Thyroid gland (tissue), 4 donors: ENCODE results near the gene DHX34.

Source experiments
- POLR2A ChIP-seq, 2 donors: fragments of 450-650 bp; IDR thresholded peaks; one replicate each; pipeline ENCODE4 v1.6.1; 2017; ENCODE audit warnings: antibody characterized with exemption in 2 of 2, mild to moderate bottlenecking in 2 of 2, moderate library complexity in 1 of 2
- TF ChIP-seq, protein P1 (sequence below), 6 experiments: fragments of 200-600 bp in 3 of 6; fragments of 450-650 bp in 3 of 6; sonication (generic) in 3 of 6; IDR thresholded peaks; one replicate each; pipeline ENCODE4 v1.5.1; 2016 to 2019; ENCODE audit warnings: antibody characterized with exemption in 6 of 6, mild to moderate bottlenecking in 2 of 6, inconsistent platforms in 1 of 6, moderate library complexity in 1 of 6

DNA sequence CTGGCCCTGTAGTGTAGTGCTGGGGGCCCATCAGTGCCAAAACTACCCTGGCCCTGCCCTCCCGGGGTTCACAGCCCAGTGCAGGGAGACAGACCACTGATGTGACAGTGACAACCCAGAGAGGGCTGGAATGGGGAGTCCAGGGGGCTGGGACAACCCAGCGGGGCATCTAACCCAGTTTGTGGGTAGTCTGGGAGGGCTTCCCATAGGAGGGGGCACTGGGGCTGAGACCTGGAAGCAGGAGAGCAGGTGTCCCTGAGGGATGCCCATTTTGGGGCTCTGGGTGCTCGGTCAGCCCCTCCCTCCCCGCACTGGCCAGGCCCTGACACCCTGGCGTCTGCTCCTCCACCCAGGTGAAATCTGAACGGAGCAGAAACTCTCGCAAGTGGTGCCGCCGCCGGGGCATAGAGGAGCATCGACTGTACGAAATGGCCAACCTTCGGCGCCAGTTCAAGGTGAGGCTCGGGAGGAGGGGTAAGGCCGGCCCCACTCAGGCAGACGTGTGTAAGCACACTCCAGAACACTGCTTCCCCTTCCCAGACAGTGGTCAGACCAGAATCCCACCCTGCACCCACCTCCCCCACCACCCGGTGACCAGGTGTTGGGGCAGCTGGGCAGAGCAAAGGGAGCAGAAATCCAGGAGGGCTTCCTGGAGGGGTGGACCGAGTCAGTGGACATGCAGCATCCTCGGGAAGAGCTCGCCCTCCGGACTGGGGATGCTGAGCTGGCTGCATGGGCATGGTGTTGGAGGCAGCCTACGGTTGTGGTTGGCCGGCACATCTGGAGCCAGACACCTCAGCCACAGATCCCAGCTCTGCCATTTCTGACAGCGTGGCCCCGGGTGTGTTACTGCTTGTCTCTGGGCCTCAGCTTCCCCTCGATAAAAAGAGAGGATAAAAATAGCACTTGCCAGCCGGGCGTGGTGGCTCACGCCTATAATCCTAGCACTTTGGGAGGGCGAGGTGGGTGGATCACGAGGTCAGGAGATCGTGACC, 24.4 kb downstream of the DHX34 start:
- no peak for TF ChIP-seq POLR2A (IDR thresholded peaks at IDR 0.05)
- TF ChIP-seq, protein P1, sequence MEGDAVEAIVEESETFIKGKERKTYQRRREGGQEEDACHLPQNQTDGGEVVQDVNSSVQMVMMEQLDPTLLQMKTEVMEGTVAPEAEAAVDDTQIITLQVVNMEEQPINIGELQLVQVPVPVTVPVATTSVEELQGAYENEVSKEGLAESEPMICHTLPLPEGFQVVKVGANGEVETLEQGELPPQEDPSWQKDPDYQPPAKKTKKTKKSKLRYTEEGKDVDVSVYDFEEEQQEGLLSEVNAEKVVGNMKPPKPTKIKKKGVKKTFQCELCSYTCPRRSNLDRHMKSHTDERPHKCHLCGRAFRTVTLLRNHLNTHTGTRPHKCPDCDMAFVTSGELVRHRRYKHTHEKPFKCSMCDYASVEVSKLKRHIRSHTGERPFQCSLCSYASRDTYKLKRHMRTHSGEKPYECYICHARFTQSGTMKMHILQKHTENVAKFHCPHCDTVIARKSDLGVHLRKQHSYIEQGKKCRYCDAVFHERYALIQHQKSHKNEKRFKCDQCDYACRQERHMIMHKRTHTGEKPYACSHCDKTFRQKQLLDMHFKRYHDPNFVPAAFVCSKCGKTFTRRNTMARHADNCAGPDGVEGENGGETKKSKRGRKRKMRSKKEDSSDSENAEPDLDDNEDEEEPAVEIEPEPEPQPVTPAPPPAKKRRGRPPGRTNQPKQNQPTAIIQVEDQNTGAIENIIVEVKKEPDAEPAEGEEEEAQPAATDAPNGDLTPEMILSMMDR (IDR thresholded peaks at IDR 0.05): no peak
